ENCODE measurements around the gene SLC24A5.

Gene SLC24A5

GRCh38 chr15:48120745-48121144 lies at the start of gene SLC24A5:
Gene SLC24A5, plus strand, starts transcription at chr15:48120990. Its CDS starts 55 bp downstream, at chr15:48121045.
- DNase-seq (ENCODE audit: low spot score), result no peak

- no peak for DNase-seq (ENCODE audit: low spot score)
Observed at GRCh38 chr15:48072941-48073340, 47.8 kb upstream of the SLC24A5 start.

- no peak for DNase-seq (ENCODE audit: low spot score)
Observed at GRCh38 chr15:48073881-48074280, 46.9 kb upstream of the SLC24A5 start.

GRCh38 chr15:48076454-48076853 lies 44.3 kb upstream of the SLC24A5 start:
- DNase-seq (ENCODE audit: low spot score), result no peak

GRCh38 chr15:48077616-48078184 lies 43.1 kb upstream of the SLC24A5 start:
- no peak for DNase-seq (ENCODE audit: low spot score)

- DNase-seq (ENCODE audit: low spot score), result peak; percentile 63
Observed at GRCh38 chr15:48084759-48085590, 35.8 kb upstream of the SLC24A5 start.

GRCh38 chr15:48085591-48085930 lies 35.2 kb upstream of the SLC24A5 start:
- no peak for DNase-seq (ENCODE audit: low spot score)

GRCh38 chr15:48086133-48086532 lies 34.7 kb upstream of the SLC24A5 start:
- no peak for DNase-seq (ENCODE audit: low spot score)

GRCh38 chr15:48086576-48086975 lies 34.2 kb upstream of the SLC24A5 start:
- DNase-seq (ENCODE audit: low spot score), result no peak

- DNase-seq (ENCODE audit: low spot score), result no peak
Observed at GRCh38 chr15:48087844-48088243, 32.9 kb upstream of the SLC24A5 start.

- DNase-seq (ENCODE audit: low spot score), result no peak
Observed at GRCh38 chr15:48089702-48090101, 31.1 kb upstream of the SLC24A5 start.

GRCh38 chr15:48090115-48090514 lies 30.7 kb upstream of the SLC24A5 start:
- DNase-seq (ENCODE audit: low spot score), result no peak

- DNase-seq (ENCODE audit: low spot score), result no peak
Observed at GRCh38 chr15:48090666-48091065, 30.1 kb upstream of the SLC24A5 start.

GRCh38 chr15:48091522-48091921 lies 29.3 kb upstream of the SLC24A5 start:
- DNase-seq (ENCODE audit: low spot score), result no peak

- no peak for DNase-seq (ENCODE audit: low spot score)
Observed at GRCh38 chr15:48096355-48096786, 24.4 kb upstream of the SLC24A5 start.

GRCh38 chr15:48096813-48097212 lies 24.0 kb upstream of the SLC24A5 start:
- DNase-seq (ENCODE audit: low spot score), result no peak

GRCh38 chr15:48097264-48097663 lies 23.5 kb upstream of the SLC24A5 start:
- DNase-seq (ENCODE audit: low spot score), result no peak

GRCh38 chr15:48101376-48101961 lies 19.3 kb upstream of the SLC24A5 start:
- no peak for DNase-seq (ENCODE audit: low spot score)

- DNase-seq (ENCODE audit: low spot score), result no peak
Observed at GRCh38 chr15:48102167-48102566, 18.6 kb upstream of the SLC24A5 start.

GRCh38 chr15:48103647-48104046 lies 17.1 kb upstream of the SLC24A5 start:
- no peak for DNase-seq (ENCODE audit: low spot score)

GRCh38 chr15:48105936-48106335 lies 14.9 kb upstream of the SLC24A5 start:
- DNase-seq (ENCODE audit: low spot score), result no peak

GRCh38 chr15:48109212-48109611 lies 11.6 kb upstream of the SLC24A5 start:
- no peak for DNase-seq (ENCODE audit: low spot score)

GRCh38 chr15:48109856-48110531 lies 10.8 kb upstream of the SLC24A5 start:
- DNase-seq (ENCODE audit: low spot score), result peak; percentile 26

All from iPS-NIHi11 (cell line).